ENCODE results near the gene MCM8.
"Not testable (repeated sequence)": the region's sequence is repeated elsewhere in the genome, so short reads cannot be mapped to it uniquely, and the experiment has no call there.

Gene MCM8

GRCh38 chr20:6007529-6008103 lies 57.2 kb downstream of the MCM8 start:
- DNase-seq, result no peak

- no peak for DNase-seq
Measured at GRCh38 chr20:6008254-6008653, 57.8 kb downstream of the MCM8 start.

GRCh38 chr20:6012179-6012578 lies 61.7 kb downstream of the MCM8 start:
- DNase-seq, result no peak

- DNase-seq, result no peak
Measured at GRCh38 chr20:6014017-6014416, 63.6 kb downstream of the MCM8 start.

- no peak for DNase-seq
Measured at GRCh38 chr20:6014957-6015356, 64.5 kb downstream of the MCM8 start.

- DNase-seq, result no peak
Measured at GRCh38 chr20:6017467-6017866, 67.0 kb downstream of the MCM8 start.

- DNase-seq, result no peak
Measured at GRCh38 chr20:6017880-6018279, 67.4 kb downstream of the MCM8 start.

- no peak for DNase-seq
Measured at GRCh38 chr20:6024768-6025167, 74.3 kb downstream of the MCM8 start.

GRCh38 chr20:6026051-6026450 lies 75.6 kb downstream of the MCM8 start:
- no peak for DNase-seq

GRCh38 chr20:6028818-6029217 lies 78.4 kb downstream of the MCM8 start:
- DNase-seq, result no peak

- DNase-seq, result no peak
Measured at GRCh38 chr20:6029538-6029937, 79.1 kb downstream of the MCM8 start.

GRCh38 chr20:6030453-6031080 lies 80.1 kb downstream of the MCM8 start:
- DNase-seq, result no peak

GRCh38 chr20:6032907-6033306 lies 82.5 kb downstream of the MCM8 start:
- not testable (repeated sequence) for DNase-seq

GRCh38 chr20:6034134-6034969 lies 83.9 kb downstream of the MCM8 start:
- no peak for DNase-seq

- DNase-seq, result no peak
Measured at GRCh38 chr20:6036213-6036612, 85.8 kb downstream of the MCM8 start.

- DNase-seq, result no peak
Measured at GRCh38 chr20:6037082-6037481, 86.6 kb downstream of the MCM8 start.

GRCh38 chr20:6038256-6038655 lies 87.8 kb downstream of the MCM8 start:
- DNase-seq, result no peak

- no peak for DNase-seq
Measured at GRCh38 chr20:6039766-6040165, 89.3 kb downstream of the MCM8 start.

- no peak for DNase-seq
Measured at GRCh38 chr20:6040540-6040939, 90.1 kb downstream of the MCM8 start.

- no peak for DNase-seq
Measured at GRCh38 chr20:6040958-6041807, 90.7 kb downstream of the MCM8 start.

GRCh38 chr20:6041808-6042265 lies 91.4 kb downstream of the MCM8 start:
- DNase-seq, result no peak

- DNase-seq, result no peak
Measured at GRCh38 chr20:6044115-6044514, 93.7 kb downstream of the MCM8 start.

GRCh38 chr20:6045566-6045965 lies 95.1 kb downstream of the MCM8 start:
- no peak for DNase-seq
